Ishikawa (cell line): ENCODE data around the gene F2RL3.

Experiments used
- CEBPB ChIP-seq: IDR thresholded peaks from 2 replicates; pipeline ENCODE4 v1.6.1; 2012
- EGR1 ChIP-seq: IDR thresholded peaks from 2 replicates; pipeline ENCODE4 v1.6.1; 2012
- EP300 ChIP-seq: IDR thresholded peaks from 2 replicates; pipeline ENCODE4 v1.6.1; 2012; ENCODE audit warnings: borderline replicate concordance
- FOXM1 ChIP-seq: IDR thresholded peaks from 2 replicates; pipeline ENCODE4 v1.6.1; 2012; ENCODE audit warnings: low read depth, borderline replicate concordance
- MAX ChIP-seq: IDR thresholded peaks from 2 replicates; pipeline ENCODE4 v1.6.1; 2012
- NFIC ChIP-seq: IDR thresholded peaks from 2 replicates; pipeline ENCODE4 v1.6.1; 2012
- RAD21 ChIP-seq: IDR thresholded peaks from 2 replicates; pipeline ENCODE4 v1.6.1; 2012; ENCODE audit warnings: low read depth
- TAF1 ChIP-seq: IDR thresholded peaks from 2 replicates; pipeline ENCODE4 v1.6.1; 2012; ENCODE audit warnings: low read depth, mild to moderate bottlenecking
- USF1 ChIP-seq: IDR thresholded peaks from 2 replicates; pipeline ENCODE4 v1.6.1; 2012
- YY1 ChIP-seq: IDR thresholded peaks from 2 replicates; pipeline ENCODE4 v1.6.1; 2012; ENCODE audit warnings: low read depth
- ZBTB7A ChIP-seq: IDR thresholded peaks from 2 replicates; pipeline ENCODE4 v1.6.1; 2012; ENCODE audit warnings: low read depth
- TF ChIP-seq, protein P1 (sequence below): IDR thresholded peaks from 2 replicates; pipeline ENCODE4 v1.6.1; 2012; ENCODE audit warnings: low read depth, mild to moderate bottlenecking

- TF ChIP-seq USF1 (no peak), NFIC (no peak), TAF1 (no peak), MAX (no peak), EP300 (no peak), YY1 (no peak), RAD21 (no peak), ZBTB7A (peak; percentile 64; the same call in 1 of the 2 replicates), CEBPB (no peak), EGR1 (0 out of 2 replicates have a peak, but pooled peaks have one; percentile 43), FOXM1 (no peak)
- TF ChIP-seq, protein P1, sequence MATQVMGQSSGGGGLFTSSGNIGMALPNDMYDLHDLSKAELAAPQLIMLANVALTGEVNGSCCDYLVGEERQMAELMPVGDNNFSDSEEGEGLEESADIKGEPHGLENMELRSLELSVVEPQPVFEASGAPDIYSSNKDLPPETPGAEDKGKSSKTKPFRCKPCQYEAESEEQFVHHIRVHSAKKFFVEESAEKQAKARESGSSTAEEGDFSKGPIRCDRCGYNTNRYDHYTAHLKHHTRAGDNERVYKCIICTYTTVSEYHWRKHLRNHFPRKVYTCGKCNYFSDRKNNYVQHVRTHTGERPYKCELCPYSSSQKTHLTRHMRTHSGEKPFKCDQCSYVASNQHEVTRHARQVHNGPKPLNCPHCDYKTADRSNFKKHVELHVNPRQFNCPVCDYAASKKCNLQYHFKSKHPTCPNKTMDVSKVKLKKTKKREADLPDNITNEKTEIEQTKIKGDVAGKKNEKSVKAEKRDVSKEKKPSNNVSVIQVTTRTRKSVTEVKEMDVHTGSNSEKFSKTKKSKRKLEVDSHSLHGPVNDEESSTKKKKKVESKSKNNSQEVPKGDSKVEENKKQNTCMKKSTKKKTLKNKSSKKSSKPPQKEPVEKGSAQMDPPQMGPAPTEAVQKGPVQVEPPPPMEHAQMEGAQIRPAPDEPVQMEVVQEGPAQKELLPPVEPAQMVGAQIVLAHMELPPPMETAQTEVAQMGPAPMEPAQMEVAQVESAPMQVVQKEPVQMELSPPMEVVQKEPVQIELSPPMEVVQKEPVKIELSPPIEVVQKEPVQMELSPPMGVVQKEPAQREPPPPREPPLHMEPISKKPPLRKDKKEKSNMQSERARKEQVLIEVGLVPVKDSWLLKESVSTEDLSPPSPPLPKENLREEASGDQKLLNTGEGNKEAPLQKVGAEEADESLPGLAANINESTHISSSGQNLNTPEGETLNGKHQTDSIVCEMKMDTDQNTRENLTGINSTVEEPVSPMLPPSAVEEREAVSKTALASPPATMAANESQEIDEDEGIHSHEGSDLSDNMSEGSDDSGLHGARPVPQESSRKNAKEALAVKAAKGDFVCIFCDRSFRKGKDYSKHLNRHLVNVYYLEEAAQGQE = no peak
Measured at GRCh38 chr19:16896146-16897028, 7.6 kb downstream of the F2RL3 start.
